AG20443 (cell line): ENCODE measurements around the gene GNL1.

Experiments
- DNase-seq: peaks from one replicate; pipeline ENCODE4 v3.0.0; 2012; ENCODE audit warnings: low spot score, mixed read lengths

Gene GNL1

DNA sequence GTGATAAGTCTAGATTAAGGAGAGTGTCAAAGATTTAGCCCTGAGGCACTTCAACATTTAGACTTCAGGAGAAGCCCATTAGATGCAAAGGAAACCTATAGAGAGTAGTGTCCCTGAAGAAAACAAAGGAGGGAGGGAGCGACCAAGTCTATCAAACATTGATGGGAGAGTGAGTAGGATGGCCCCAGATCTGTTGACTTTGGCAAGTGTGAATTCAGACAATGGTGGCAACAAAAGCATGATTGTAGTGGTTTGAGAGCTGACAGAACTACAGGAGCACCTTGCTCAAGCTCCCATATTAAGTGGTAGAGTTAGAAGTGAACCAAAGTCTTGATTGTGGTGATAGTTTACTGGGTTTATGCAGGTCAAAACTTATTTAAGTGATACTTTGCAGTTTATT, 14.0 kb upstream of the GNL1 start:
- DNase-seq: no peak

DNA sequence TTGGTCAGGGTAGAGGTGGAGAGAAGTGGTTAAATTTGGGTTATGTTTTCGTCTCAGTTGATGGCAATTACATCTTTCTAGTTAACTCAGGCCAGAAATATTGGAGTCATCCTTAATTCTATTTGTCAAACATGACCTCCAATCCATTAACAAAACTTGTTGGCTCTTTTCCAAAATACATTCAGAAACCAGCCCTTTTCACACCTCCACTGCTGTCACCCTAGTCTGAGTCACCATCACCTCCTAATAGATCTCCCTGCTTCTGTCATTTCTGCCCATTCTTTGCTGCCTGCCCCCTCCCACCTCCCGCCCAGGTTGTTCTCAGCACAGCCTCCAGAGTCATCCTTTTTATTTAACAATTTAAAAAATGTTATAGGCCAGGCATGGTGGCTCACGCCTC, 12.0 kb upstream of the GNL1 start:
- no peak for DNase-seq

DNA sequence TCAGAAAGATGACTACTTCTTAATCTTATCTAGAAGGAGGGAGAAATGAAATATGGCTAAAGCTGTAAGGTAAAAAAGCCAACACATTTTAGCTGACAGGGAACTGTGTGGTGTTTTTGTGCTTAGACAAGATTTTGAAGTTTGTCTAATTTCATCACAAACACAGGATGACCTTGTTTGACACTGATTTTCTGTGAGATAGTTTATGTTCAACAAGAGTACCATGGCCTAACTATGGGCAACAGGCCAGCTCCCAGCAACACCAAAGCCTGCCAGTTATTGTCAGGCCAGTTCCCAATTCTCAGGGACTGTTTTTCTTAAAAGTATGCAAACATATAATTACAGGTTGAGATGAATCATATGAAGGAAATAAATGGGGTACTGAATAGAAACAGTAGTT, 9.5 kb upstream of the GNL1 start:
- DNase-seq: no peak

- no peak for DNase-seq
These were observed 7.8 kb upstream of the GNL1 start for GRCh38 chr6:30564114-30564513.

DNA sequence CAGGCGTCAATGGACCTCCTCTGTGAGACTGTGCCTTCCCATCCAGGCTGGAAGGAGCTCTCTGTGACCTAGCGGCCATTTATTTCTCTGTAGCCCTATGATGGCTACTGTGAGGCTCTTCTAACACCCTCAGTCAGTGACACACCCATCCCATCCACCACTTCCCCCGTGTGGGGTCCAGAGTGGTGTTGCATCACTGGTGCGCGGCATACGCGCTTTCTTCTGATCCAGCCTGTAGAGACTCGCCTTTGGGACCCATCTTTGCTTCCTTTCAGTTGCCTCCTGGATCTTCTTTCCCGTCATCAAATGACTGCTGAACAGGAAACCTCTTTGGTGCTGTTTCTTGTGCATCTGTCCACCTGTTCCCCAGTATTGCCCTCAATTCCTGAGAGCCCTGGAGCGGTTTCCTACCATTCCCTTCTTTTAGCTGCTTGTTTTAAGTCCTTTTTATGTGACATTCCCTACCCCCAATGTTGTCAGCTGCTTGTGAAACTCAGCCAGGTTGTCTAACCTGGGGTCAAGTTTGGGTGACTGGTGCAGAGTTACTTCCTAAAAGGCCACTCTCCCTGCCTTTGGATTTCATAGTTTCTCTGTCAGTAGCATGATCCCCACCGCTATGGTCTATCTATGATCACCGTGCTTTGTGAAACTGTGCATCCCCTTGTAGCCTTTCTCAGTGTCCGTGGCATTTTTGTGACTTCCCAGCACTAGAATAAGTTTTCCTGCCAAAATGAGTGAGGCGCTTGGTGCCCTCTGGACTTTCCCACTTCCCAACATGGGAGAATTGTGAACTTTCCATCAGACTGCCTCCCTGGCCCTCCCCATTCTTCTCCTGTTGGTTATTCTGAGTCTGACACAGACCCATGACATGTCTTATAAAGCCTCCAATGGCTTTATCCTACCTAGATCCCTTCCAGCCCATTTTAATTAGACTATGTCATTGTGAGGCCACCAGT, 6.5 kb upstream of the GNL1 start:
- no peak for DNase-seq

- no peak for DNase-seq
These were observed 4.6 kb upstream of the GNL1 start for GRCh38 chr6:30560930-30561329.

DNA sequence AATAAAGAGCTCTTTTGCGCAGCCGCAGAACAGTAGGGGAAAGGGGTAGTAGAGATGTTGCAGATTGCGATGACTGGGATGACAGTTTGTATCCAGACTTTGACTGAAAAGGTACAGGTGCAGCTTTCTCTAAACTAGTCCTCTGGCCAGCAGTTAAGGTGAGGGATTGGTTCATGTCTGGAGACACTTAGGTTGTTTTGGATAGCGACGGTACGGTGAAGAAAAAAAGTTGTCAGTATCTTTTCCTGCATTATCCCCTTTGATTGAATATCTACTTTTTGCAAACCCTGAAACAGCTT, 1.3 kb upstream of the GNL1 start:
- peak; percentile 45 for DNase-seq

GRCh38 chr6:30556906-30557682, 805 bp upstream of the GNL1 start, which contains the start of gene PRR3:
PRR3 (plus strand) TSS chr6:30557295; CDS start chr6:30557345, 50 bp downstream.
- peak; percentile 93 for DNase-seq

GRCh38 chr6:30555816-30556065, 548 bp downstream of the GNL1 start:
- no peak for DNase-seq

DNA sequence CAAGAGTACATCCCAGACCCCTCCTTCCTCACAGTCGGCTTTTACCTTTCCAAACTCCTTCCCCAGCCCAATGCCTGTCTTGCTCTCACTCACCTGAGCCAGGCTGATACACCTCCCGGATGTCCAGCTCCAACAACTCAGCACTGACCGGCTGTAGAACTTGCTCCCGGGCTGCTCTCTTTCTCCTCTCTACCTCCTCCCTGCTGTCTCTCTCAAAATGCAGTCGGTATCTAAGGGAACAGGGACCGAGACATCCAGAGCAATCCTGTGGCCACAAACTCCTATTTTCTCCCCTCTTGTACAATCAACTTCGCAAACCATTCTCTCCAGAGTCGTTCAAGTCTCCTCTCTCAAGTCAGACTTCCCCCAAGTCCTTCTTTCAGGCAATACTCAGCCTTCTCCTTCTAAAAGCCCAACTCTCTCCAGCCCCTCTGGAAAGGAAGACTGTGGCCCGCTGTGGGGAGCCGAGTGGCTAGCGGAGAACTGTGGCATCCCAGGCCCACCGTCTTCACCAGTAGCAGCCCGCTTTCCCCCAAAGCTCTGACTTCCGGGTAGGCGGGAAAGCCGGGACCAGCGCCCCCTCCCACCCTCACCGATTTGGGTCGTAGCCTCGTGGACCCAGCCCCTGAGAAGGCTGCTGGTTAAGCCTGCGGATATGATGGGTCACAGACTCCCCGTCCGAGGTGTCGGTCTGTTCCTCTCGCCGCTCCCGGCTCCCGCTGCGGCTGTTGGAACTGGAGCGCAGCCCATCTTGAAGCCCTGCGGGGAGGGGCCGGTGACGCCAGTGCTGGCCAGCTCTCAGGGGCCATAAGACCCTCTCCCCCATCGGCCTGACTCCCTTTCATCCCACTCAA, 1.1 kb downstream of the GNL1 start:
- DNase-seq: peak; percentile 64

GRCh38 chr6:30554404-30554803, 1.9 kb downstream of the GNL1 start:
- DNase-seq: no peak

DNA sequence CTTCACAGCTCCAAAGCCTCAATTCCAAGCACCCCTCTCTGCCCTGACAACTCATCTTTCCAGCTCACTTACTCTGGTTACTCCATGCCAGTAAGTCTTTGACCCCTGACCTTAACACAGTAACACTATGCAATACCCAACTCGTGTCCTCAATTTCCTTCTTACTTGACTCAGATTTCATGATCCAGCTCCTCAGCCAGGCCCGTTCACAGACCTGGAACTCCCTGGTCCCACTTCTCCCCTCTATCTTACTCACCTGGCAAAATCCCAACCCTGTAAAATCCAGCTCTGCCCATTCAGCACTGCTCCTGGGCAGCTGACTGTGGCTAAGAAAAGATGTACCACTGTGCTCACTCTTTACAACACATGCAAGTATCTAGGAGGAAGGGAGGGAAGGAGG, 7.9 kb downstream of the GNL1 start:
- no peak for DNase-seq

DNA sequence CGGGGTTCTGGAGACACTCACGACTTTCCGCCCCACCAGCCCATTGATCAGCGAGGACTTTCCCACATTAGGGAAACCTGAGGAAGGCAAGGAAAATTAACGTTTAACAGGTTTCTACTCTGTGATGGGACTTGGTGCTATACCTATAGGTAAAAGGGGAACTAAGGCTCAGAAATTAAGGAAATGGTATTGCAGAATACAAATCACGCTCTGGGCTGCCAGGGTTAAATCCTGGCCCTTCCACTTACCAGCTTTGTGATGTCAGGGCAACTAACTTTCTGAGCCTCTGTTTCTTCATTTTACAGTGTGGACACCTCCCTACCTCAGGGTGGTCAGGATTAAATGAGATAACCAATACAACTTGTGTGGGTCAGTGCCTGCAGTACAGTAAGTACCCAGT, 8.8 kb downstream of the GNL1 start:
- DNase-seq: no peak

GRCh38 chr6:30544666-30545272, 11.5 kb downstream of the GNL1 start:
- DNase-seq: peak; percentile 68

- DNase-seq: no peak
These were observed 12.5 kb downstream of the GNL1 start for GRCh38 chr6:30543821-30544220.

GRCh38 chr6:30542915-30543314, 13.4 kb downstream of the GNL1 start:
- DNase-seq: no peak

- no peak for DNase-seq
These were observed 13.9 kb downstream of the GNL1 start for GRCh38 chr6:30542404-30542725.

GRCh38 chr6:30541515-30542403, 14.5 kb downstream of the GNL1 start:
- DNase-seq: peak; percentile 82

DNA sequence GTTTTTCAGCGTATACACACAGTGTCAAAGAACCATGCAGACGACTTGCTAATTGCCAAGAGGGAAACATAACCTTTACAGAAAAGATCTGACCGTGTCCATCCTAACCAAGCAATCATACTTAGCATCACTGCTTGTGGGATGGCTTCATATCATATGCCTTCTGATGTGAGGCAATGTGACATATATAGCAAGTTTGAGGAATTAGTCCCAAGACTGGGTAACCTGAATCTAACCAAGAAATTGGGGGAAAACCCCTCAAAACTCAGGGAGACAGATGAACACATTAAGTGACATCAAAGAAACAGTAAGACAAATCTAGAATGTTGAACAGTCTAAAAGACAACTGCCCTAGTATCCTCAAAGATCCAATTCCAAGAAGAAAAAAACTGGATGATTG, 18.4 kb downstream of the GNL1 start:
- no peak for DNase-seq

DNA sequence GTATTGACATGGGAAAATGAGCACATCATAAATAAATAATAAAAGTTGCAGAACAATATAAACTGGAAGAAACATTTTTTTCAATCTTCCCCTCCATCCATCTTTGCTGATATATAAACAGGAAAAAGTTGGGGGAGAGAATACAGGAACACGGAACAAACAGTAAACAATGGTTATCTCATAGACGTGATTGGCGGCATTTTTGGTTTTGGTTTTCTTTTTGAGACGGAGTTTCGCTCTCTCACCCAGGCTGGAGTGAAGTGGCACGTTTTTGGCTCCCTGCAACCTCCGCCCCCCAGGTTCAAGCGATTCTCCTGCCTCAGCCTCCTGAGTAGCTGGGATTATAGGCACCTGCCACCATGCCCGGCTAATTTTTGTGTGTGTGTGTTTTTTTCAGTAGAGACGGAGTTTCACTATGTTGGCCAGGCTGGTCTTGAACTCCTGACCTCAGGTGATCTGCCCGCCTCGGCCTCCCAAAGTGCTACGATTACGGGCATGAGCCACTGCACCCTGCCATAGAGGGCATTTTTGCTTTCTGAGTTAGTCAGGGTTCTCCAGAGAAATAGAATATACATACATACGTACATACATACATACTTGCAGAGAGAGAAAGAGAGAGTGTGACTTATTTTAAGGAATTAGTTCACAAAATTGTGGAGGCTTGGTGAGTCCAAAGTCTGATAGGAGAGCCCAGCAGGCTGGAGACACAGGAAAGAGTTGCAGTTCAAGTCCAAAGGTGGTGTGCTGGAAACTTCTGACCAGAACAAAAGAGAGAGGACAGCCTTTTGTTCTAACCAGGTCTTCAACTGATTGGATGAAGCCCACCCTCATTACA, 22.6 kb downstream of the GNL1 start:
- no peak for DNase-seq
